T-helper 22 cell (primary cell): ENCODE data around the gene ZNF195.
"Not testable (repeated sequence)": the region's sequence is repeated elsewhere in the genome, so short reads cannot be mapped to it uniquely, and the experiment has no call there.

Experiments used
- DNase-seq: peaks from one replicate; pipeline ENCODE4 v3.0.0-alpha.2; 2020; ENCODE audit warnings: low read depth

The ZNF195 gene

GRCh38 chr11:3378426-3379423 is at the start of gene ZNF195:
TSS of gene ZNF195 (minus strand) at chr11:3379146. CDS start at chr11:3379040, 106 bp downstream.
- peak; percentile 94 for DNase-seq

- DNase-seq, result not testable (repeated sequence)
Measured at GRCh38 chr11:3428076-3428475, 49.1 kb upstream of the ZNF195 start.

GRCh38 chr11:3426541-3426940 is 47.6 kb upstream of the ZNF195 start:
- DNase-seq, result not testable (repeated sequence)

- DNase-seq, result not testable (repeated sequence)
Measured at GRCh38 chr11:3423928-3424327, 45.0 kb upstream of the ZNF195 start.

- DNase-seq, result not testable (repeated sequence)
Measured at GRCh38 chr11:3423138-3423731, 44.3 kb upstream of the ZNF195 start.

GRCh38 chr11:3422380-3423137 is 43.6 kb upstream of the ZNF195 start:
- DNase-seq, result peak; percentile 93

- DNase-seq, result not testable (repeated sequence)
Measured at GRCh38 chr11:3421608-3422379, 42.8 kb upstream of the ZNF195 start.

GRCh38 chr11:3420281-3421042 is 41.5 kb upstream of the ZNF195 start:
- not testable (repeated sequence) for DNase-seq

GRCh38 chr11:3419496-3419895 is 40.5 kb upstream of the ZNF195 start:
- not testable (repeated sequence) for DNase-seq

- DNase-seq, result not testable (repeated sequence)
Measured at GRCh38 chr11:3417047-3417446, 38.1 kb upstream of the ZNF195 start.

GRCh38 chr11:3415301-3415700 is 36.4 kb upstream of the ZNF195 start:
- not testable (repeated sequence) for DNase-seq

GRCh38 chr11:3413666-3414065 is 34.7 kb upstream of the ZNF195 start:
- not testable (repeated sequence) for DNase-seq

- no peak for DNase-seq
Measured at GRCh38 chr11:3412837-3413236, 33.9 kb upstream of the ZNF195 start.

- DNase-seq, result peak; percentile 42
Measured at GRCh38 chr11:3408722-3409121, 29.8 kb upstream of the ZNF195 start.

GRCh38 chr11:3408058-3408605 is 29.2 kb upstream of the ZNF195 start:
- not testable (repeated sequence) for DNase-seq

- not testable (repeated sequence) for DNase-seq
Measured at GRCh38 chr11:3406937-3407336, 28.0 kb upstream of the ZNF195 start.

- DNase-seq, result not testable (repeated sequence)
Measured at GRCh38 chr11:3406223-3406875, 27.4 kb upstream of the ZNF195 start.

- not testable (repeated sequence) for DNase-seq
Measured at GRCh38 chr11:3404076-3404925, 25.4 kb upstream of the ZNF195 start.

GRCh38 chr11:3402861-3403250 is 23.9 kb upstream of the ZNF195 start:
- DNase-seq, result not testable (repeated sequence)
